ENCODE measurements around the gene ACOXL.
A peak's percentile ranks its signal among the peaks of the same experiment; 100 is the strongest.

The ACOXL gene

DNA sequence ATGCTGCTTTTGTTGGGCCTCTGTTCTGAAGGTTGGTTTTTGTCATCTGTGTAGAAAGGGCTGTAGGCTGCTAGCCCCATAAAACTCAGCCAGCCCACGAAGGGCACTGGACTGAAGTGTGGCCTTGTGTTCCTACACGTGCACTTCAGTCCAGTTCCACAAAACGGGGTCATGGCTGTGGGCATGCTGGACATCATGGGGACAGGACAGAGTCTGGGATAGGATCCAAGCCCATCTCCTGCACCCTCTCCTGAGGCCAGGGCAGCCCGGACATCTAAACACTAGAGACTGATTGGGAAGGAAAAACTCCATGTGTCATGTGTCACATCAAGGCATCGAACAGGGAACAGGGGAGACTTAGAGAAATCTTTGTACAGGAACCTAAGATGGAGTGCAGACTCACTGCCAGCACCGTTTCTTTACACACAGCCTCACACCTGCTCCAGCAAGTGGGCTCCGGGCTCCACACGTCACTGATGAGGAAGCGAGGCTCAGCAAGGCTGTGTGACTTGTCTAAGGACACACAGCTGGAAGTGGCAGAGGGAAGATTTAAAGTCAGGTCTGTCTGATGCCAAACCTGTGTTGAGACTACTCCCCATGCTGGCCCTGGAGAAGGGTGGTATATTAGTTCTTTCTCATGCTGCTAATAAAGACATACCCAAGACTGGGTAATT, 313.5 kb downstream of the ACOXL start:
- TF ChIP-seq JUND (IDR thresholded peaks at IDR 0.05; ENCODE audit: low read depth) = no peak
- in situ Hi-C loops (cut with HindIII; ENCODE audit: low pct_unique_long_range_greater_than_20kb, low sequenced_read_pairs) = no loop called here
- DNase-seq (ENCODE audit: low read depth in 1 of 2, low spot score in 1 of 2) = no peak

DNA sequence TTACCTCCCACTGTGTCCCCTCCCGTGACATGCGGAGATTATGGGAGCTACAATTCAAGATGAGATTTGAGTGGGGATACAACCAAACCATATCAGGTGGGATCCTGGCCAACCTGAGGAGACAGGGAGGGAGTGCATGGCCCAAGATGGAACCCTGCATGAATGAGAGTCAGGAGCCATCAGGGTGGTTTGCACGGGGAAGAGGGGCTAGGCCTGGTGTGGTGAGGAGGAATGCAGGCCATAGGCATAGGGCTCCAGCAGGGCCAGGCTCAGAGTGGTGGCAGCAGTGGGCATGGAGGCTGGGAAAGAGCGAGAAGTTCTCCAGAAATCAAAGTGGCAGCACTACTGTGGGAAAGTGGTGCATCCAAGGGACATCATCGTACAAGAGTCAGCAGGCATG, 314.3 kb downstream of the ACOXL start:
- in situ Hi-C loops (cut with HindIII; ENCODE audit: low pct_unique_long_range_greater_than_20kb, low sequenced_read_pairs) = no loop called here
- no peak for TF ChIP-seq JUND (IDR thresholded peaks at IDR 0.05; ENCODE audit: low read depth)
- DNase-seq (ENCODE audit: low read depth in 1 of 2, low spot score in 1 of 2) = no peak

- DNase-seq (ENCODE audit: low read depth in 1 of 2, low spot score in 1 of 2) = no peak
- in situ Hi-C loops (cut with HindIII; ENCODE audit: low pct_unique_long_range_greater_than_20kb, low sequenced_read_pairs) = no loop called here
Observed at GRCh38 chr2:111048856-111049768, 316.7 kb downstream of the ACOXL start.

DNA sequence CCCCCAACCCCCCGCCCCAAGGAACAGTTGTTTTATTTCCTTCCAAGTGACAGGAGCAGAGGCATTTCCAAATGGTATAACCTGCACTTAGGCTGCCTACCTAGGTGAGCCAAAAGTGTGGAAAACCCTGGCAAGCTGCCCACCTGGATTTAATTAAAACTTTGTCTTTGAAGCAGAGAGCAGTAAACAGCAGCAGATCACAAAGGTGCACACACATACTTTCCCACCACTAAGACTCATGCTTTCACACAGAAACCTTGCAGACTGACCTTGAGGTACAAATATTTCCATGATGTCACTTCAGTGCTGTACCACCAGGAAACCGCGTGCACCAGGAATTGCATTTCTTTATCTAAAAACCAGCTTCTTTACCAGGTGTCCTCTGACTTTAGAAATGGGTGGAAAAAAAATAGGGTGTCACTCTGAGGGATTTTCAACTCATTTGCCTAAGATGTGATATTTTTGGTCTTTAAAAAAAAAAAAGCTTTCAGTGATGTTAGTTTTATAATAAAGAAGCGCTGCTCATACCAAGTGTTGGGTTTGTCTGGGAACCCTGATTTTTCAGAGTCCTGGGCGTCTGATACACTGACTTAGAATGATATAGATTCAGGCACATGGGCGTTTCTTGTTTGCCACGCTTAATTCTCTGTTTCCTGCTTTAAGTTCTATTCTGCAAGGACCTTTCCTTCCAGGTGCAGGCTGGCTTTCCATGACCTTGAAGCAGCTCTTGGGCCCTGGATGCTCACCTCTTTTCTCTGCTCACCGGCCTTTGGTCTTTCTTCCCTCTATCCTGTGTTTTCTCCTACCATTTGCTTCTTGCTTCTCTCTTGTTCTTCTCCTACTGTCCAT, 317.6 kb downstream of the ACOXL start:
- no peak for TF ChIP-seq JUND (IDR thresholded peaks at IDR 0.05; ENCODE audit: low read depth)
- in situ Hi-C loops (cut with HindIII; ENCODE audit: low pct_unique_long_range_greater_than_20kb, low sequenced_read_pairs) = no loop called here
- DNase-seq (ENCODE audit: low read depth in 1 of 2, low spot score in 1 of 2) = peak in 1 of 2 experiments; percentile 39

More at GRCh38 chr2:111048856-111049768, 316.7 kb downstream of the ACOXL start:
- TF ChIP-seq JUND (IDR thresholded peaks at IDR 0.05; ENCODE audit: low read depth) = no peak

DNA sequence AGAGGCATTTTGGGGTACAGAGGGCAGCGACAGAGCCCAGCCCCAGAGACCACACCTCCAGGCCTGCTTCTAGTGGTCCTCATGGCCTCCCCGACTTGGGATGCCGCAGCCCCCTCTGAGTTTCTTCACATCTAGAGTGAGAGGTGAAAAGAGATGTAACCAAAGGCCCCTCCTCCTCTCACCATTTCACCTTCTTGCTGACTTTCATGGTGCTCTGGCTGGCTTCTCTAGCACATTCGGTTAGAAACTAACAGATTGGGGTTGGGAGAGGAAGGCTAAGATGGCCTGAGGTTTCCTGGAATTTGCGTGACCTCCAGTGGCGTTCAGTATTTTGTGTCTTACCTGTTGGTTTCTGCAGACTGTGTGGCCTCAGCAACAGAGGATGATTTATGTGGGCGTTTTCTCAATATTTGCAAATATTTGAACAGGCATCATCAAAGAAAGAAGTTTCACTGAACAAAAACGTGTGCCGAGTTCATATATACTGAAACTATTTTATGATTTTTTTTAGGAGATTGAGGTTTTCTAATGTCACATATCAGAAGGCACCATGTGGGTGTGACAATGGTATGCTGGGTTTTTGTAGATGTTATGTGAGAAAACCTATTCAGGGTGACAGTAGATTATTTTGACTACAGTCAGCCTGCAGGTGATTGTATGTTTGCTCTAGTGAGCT, 318.5 kb downstream of the ACOXL start:
- in situ Hi-C loops (cut with HindIII; ENCODE audit: low pct_unique_long_range_greater_than_20kb, low sequenced_read_pairs) = no loop called here
- no peak for TF ChIP-seq JUND (IDR thresholded peaks at IDR 0.05; ENCODE audit: low read depth)

DNA sequence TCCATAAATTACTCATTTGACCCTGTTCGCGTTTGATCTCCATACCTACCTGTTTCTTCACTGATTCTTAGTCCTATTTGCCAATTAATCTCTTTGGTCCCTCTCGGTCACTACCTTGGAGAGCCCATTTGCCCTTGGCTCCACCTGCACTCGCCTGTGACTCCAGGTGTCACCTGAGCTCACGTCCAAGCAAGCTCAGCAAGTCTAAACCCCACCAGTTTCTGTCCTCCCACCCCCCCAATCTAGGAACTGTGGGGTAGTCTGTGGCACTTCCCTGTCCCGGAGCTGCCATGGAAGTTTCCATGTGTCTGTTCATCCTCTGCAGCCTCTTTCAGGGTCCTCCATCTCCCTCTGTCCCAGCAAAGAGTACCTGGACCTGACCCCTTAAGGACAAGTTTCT, 320.2 kb downstream of the ACOXL start:
- DNase-seq (ENCODE audit: low read depth in 1 of 2, low spot score in 1 of 2) = no peak
- no peak for TF ChIP-seq JUND (IDR thresholded peaks at IDR 0.05; ENCODE audit: low read depth)
- in situ Hi-C loops (cut with HindIII; ENCODE audit: low pct_unique_long_range_greater_than_20kb, low sequenced_read_pairs) = no loop called here

More for the DNA sequence above, 318.5 kb downstream of the ACOXL start:
- DNase-seq (ENCODE audit: low read depth in 1 of 2, low spot score in 1 of 2) = no peak

GRCh38 chr2:111053266-111053665, 320.9 kb downstream of the ACOXL start:
- no peak for TF ChIP-seq JUND (IDR thresholded peaks at IDR 0.05; ENCODE audit: low read depth)
- DNase-seq (ENCODE audit: low read depth in 1 of 2, low spot score in 1 of 2) = no peak
- in situ Hi-C loops (cut with HindIII; ENCODE audit: low pct_unique_long_range_greater_than_20kb, low sequenced_read_pairs) = no loop called here

DNA sequence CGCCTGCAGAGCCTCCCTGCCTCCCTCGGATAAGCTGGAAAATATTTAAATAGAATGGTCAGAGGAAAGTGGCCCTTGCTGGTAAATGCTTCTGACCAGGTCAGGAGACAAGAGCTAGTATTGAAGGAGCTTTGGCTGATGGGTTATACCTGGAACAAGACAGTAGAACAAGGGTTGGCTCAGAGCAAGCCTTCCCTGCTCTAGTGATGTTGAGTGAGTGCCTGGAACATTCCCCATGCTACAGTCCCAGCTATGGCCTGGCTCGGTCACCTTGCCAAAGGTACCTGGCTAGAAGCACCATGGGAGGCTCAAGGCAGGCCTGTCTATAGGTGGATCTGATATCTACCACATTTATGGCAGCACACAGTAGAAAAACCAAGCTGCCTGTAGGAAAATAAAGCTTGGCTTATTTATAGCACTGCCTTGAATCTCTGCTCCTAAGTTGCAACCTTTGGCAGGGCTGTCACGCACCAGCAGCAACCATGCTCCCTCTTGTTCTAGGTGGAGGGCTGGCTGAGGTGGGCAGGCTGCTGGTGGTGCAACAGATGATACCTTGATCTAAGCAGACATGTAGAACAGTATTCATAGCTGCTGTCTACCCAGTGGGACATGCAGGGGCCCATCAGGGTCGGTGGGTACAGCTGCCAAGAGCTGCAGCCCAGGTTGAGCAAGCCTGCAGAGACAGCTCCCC, 321.6 kb downstream of the ACOXL start:
- DNase-seq (ENCODE audit: low read depth in 1 of 2, low spot score in 1 of 2) = no peak
- TF ChIP-seq JUND (IDR thresholded peaks at IDR 0.05; ENCODE audit: low read depth) = no peak
- in situ Hi-C loops (cut with HindIII; ENCODE audit: low pct_unique_long_range_greater_than_20kb, low sequenced_read_pairs) = no loop called here

DNA sequence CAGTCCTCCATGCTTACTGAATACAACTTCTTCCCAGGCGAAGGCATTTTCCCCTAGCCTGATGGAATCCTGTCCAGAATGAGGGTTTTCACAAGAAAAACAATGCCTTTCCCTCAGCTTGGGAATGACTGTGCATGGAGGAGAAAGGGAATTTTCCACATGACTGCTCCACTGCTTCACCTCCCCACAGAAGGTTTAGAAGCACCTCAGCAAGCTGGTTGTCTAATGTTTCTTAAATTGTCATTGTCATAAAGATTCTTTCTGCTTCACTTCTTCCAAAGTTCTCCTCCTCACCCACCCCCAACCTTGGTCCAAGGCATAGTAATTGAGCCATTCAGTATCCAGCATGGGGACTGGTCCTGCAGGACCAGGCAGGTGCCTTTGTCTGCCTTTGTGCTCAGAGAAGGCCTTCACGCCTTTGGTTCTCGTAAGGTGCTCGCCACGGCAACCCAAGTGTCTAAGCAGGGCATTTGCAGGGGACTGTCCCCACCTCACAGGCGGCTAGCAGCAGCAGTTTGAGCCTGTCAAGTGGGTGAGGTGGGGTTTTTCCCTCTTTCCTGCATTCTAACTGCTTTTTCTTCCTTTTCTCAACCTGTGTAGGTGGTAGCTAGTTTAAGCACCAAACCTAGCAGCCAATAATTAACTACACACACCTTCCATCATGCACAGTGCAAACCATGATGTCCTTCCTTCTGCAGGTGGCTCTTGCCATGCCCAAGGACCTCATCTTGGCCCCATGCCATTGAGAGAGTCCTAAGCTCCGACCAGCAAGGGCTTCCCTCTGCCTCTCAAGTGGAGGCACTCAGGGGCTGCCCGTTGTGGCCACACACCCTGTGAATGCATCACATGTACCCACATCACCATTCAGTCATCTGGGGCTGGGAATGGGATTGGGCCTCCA, 322.7 kb downstream of the ACOXL start:
- in situ Hi-C loops (cut with HindIII; ENCODE audit: low pct_unique_long_range_greater_than_20kb, low sequenced_read_pairs) = no loop called here
- no peak for DNase-seq (ENCODE audit: low read depth in 1 of 2, low spot score in 1 of 2)

GRCh38 chr2:111055735-111056134, 323.4 kb downstream of the ACOXL start:
- TF ChIP-seq JUND (IDR thresholded peaks at IDR 0.05; ENCODE audit: low read depth) = no peak
- DNase-seq (ENCODE audit: low read depth in 1 of 2, low spot score in 1 of 2) = no peak
- in situ Hi-C loops (cut with HindIII; ENCODE audit: low pct_unique_long_range_greater_than_20kb, low sequenced_read_pairs) = no loop called here

More for the DNA sequence above, 322.7 kb downstream of the ACOXL start:
- TF ChIP-seq JUND (IDR thresholded peaks at IDR 0.05; ENCODE audit: low read depth) = no peak

- in situ Hi-C loops (cut with HindIII; ENCODE audit: low pct_unique_long_range_greater_than_20kb, low sequenced_read_pairs) = no loop called here
- DNase-seq (ENCODE audit: low read depth in 1 of 2, low spot score in 1 of 2) = no peak
- no peak for TF ChIP-seq JUND (IDR thresholded peaks at IDR 0.05; ENCODE audit: low read depth)
Observed at GRCh38 chr2:111057045-111057444, 324.7 kb downstream of the ACOXL start.
